Measurements from ENCODE around the gene ZDHHC16.
"Not testable (repeated sequence)": the region's sequence is repeated elsewhere in the genome, so short reads cannot be mapped to it uniquely, and the experiment has no call there.

Gene ZDHHC16

DNA sequence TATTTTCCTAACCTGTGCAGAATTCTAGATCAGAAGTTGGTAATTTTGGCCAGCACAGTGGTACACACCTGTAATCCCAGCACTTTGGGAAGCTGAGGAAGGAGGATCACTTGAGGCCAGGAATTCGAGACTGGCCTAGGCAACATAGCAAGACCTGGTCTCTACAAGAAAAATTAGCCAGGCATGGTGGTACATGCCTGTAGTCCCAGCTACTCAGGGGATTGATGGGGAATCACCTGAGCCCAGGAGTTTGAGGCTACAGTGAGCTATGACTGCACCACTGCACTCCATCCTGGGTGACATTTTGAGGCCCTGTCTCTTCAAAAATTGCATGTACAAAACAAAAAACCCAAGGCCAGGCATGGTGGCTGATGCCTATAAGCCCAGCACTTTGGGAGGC is 11.4 kb upstream of the ZDHHC16 start:
- DNase-seq (ENCODE audit: low read depth in 2 of 2) = no peak

DNA sequence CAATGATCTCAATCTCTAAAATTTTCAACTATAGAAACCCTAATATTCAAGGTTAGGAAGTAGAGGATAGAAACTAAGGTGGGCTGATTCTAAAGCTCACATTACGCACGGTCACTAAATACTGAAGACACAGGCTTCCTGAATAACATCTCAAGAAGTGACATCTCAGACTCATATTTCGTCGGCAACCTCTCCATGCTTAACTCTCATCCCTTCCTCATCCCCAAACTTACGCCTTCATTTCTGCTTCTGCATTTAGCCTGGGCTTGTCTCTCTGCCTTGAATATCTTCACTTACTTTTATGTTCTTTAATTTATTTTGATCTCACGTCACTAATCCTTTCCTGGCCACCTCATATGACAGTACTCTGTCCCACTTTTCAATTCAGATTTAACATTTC is 10.8 kb upstream of the ZDHHC16 start:
- DNase-seq (ENCODE audit: low read depth in 2 of 2) = no peak

DNA sequence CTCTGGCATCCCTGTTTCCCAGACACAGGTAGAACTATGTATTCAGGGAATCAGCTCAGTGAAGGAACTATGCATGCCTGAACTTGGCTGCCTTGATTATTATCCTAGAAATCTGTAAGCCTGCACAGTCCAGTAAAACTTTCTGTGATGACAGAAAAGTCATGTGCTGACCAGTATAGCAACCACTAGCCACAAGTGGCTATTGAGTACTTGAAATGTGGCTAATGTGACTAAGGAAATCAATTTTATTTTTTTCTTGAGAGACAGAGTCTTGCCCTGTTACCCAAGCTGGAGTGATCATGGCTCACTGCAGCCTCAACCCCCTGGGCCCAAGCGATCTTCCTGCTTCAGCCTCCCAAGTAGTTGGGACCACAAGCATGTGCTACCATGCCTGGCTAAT is 3.7 kb upstream of the ZDHHC16 start:
- DNase-seq (ENCODE audit: low read depth in 2 of 2) = no peak

DNA sequence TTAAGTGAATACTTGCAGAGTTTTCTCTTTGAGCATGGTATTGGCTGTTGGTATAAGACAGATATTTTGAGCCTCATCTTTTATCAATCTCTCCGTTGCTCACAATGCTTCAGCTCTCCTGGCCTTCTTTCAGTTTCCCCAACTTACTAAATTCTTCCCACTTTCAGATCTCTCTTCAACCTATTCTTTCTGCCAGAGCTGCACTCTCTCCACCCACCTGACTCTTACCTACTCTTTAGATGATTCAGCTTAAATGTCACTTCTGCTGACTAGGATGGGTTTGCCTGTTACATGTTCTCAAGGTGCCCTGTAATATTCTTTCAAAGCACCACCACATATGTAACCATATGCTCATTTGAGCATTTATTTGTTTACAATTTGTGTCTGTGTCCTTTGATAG is 1.8 kb upstream of the ZDHHC16 start:
- no peak for DNase-seq (ENCODE audit: low read depth in 2 of 2)

DNA sequence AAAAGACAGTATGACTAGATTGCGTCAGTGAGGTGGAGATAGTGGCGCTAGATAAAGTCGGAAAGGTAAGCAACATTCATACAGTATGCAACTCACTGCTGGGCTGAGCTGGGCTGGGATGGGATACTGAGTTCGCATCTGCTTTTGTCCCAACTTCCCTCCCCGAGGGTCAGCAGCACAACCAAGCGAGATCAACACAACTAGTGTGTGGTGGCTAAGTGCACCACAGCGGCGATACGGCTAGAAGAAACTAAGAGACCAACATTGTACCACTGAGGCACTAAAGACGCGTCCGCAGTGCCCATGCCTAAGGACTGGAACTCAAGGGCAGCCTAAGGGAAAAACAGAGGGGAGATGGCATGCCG is 636 bp upstream of the ZDHHC16 start:
- no peak for DNase-seq (ENCODE audit: low read depth in 2 of 2)

DNA sequence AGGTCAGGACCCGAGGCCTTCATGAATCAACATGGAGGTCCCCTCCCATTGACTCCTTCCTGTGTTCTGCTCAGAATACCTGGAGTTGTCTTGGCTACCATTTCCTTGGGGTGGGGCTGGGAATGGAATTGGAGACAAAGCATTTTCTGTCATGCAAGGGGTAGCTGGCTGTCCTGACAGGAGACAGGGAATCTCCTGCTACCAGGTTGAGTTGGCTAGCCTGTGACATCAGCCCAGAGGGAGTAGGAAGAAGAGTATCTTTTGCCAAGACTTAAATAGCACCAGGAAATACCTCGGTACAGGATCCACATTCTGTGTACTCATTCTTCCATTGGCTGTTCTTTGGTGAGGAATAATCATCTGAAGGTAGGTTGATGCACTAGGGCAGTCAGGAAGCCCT is 4.9 kb downstream of the ZDHHC16 start:
- no peak for DNase-seq (ENCODE audit: low read depth in 2 of 2)

DNA sequence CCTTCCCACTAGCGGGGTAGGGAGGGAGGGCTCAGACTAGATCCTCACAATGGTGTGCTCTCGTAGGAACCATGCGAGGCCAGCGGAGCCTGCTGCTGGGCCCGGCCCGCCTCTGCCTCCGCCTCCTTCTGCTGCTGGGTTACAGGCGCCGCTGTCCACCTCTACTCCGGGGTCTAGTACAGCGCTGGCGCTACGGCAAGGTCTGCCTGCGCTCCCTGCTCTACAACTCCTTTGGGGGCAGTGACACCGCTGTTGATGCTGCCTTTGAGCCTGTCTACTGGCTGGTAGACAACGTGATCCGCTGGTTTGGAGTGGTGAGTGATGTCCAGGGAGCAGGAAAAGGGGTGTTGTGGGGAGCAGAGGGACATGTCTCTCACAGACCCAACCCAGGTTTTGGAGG is 5.6 kb downstream of the ZDHHC16 start:
- no peak for DNase-seq (ENCODE audit: low read depth in 2 of 2)

DNA sequence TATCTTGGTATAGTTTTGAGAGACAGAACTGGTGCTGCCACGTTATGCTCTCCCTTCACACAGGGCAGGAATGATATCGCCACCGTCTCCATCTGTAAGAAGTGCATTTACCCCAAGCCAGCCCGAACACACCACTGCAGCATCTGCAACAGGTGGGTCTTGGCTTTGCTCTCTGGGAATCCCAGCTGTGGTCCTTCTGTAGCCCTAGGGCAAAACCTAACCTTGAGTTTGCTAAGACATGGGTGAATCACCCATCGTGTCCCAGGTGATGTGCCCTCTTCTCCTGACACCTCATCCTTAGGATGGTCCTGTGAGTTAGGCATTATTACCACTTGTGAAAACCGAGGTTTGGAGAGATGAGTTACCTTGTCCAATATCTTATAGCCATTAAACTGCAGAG is 6.4 kb downstream of the ZDHHC16 start:
- no peak for DNase-seq (ENCODE audit: low read depth in 2 of 2)

DNA sequence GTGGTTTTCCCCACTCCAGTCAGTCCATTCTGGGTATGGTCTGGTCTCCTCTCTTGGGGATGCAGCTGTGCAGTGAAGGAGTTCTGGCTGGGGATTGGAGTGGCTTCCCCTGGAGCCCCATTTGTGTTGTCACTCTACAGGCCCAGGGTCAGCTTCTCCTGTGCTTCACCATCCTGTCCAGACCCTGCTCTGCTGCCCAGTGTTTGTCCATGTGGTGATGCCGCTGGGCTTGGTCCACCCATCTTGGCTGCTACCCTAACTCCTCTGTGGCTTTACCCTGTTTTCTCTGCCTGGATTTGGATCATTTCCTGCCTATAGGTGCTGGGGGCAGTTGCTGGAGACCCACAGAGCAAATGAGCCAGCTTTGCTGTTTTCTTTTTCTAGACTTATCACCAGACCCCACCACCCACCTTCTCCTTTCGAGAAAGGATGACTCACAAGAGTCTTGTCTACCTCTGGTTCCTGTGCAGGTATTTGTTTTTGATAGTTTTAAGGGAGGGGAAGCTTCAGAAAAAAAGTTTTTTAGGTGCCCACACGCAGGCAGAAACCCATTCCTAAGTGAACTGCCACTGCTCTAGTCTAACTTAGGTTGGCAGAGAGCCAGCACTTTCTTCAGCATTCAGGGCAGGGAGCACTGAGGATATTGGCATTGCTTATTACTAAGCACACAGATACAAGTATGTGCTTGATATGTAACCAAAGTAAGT is 8.5 kb downstream of the ZDHHC16 start:
- DNase-seq (ENCODE audit: low read depth in 2 of 2) = no peak

DNA sequence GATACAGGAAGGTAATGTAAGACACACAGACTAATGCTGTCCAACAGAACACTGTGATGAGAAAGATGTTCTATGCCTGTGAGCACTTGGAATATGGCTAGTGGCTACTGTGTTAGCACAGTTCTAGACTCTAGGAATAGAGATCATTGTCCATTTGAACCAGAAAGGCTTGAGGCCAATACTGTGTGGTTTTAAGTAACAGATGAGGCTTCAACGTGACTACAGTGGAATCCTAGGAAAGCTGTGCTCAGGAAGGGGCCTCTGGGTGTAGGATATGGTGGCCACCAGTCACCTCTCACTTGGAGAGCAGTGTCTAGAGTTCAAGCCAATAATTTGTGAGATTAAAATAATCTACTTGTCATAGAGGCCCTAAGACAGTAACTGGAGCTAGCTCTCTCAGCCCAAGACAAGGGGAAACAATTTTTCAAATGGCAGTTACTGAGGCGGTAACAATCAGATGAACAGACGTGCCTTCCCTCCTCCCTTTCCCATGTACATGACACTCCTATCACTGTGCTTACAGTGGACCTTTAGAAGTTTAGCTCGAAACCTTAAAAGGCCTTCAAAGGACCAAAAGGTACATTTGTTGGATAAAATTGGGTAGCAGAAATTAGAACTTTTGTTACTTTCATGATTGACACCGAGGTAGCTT is 10.2 kb downstream of the ZDHHC16 start:
- DNase-seq (ENCODE audit: low read depth in 2 of 2) = no peak

DNA sequence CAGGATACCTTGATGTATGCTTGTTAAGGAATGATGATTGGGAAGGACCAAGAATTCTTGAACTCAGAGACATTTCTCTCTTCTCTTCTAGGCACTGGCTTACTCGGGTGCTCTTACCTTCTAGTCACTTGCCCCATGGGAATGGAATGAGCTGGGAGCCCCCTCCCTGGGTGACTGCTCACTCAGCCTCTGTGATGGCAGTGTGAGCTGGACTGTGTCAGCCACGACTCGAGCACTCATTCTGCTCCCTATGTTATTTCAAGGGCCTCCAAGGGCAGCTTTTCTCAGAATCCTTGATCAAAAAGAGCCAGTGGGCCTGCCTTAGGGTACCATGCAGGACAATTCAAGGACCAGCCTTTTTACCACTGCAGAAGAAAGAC is 10.7 kb downstream of the ZDHHC16 start:
- DNase-seq (ENCODE audit: low read depth in 2 of 2) = no peak

DNA sequence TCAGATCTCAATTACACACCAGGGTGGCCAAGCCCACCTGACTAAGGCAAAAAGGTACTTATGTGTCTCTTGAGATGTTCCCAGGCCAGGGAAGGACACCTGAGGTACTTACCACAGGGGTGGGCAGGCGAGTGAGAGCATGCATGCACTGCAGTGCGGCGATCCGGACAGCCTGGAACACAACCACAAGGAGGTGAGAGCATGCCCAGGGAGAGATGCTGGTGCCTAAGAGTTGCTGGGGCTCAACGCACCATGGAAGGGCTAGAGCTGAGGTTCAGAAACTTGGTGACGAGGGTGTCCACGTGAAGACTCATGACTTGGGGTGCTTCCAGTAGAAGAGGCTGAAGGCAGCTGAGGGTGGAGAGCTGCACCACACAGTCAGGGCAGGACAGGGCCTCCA is 13.1 kb downstream of the ZDHHC16 start:
- DNase-seq (ENCODE audit: low read depth in 2 of 2) = no peak

DNA sequence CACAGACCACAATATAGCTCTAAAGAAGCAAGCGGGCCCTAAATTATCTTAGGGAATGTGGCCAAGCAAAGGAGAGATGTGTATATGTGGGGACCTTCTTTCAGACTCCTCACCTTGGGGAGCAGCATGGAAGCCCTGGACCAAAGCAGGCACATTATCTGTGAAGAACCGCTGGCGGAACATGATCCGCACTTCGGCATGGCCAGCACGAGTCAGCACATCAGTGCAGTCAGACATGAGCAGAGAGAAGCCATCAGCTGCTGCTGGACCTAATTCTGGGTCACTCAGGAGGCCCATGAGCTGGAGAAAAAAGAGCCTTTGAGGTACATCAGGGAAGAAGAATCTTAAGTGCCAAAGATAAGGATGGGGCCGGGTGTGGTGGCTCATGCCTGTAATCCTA is 14.0 kb downstream of the ZDHHC16 start:
- no peak for DNase-seq (ENCODE audit: low read depth in 2 of 2)

DNA sequence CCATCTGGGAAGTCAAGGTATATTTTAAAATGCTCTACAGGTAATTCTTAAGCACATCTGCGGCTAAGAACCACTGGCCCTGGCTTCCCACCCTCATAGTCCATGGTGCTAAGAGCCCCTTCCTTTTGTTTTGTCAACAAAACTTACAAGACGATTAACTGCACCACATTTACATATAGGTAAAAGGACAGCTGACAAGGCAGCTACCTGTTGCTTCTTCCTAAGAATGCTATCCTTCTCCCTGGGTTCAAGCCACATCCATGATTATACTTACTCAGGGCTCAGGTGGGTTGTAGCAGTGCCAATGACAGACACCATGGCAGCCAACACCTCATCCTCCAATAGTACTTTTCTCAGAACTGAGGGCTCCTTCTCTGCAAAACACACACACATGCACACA is 16.3 kb downstream of the ZDHHC16 start:
- no peak for DNase-seq (ENCODE audit: low read depth in 2 of 2)

DNA sequence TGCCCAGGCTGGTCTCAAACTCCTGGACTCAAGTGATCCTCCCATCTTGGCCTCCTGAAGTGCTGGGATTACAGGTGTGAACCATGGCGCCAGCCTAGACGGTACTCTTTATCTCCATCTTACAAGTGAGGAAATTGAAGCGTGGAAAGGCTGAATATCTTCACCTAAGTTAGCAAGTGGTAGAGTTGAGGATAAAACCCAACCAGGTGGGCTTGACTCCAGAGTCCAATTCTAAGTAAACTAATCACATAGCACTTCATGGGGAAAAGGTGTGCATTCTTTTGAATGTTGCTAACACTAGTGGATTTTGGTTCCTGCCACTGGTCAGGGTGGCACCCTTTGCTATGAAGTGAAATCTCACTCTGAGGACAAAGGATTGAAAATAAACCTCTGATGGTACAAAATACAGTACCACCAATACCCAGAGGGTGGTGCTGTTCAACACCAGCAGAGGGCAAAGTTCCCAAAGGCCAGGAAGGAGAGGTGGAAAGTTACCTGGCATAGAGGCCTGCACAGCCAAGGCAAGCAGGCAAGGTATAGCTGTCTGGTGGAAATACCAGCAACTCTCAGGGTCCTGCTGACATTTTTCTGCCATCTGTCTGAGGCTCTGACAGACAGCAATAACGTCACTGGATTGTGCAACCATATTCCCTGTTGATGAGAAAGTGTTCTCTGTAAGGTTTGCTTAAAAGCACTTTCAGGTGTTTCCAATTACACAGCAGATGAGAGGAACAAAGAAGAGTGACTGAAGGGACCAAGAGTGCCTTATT is 17.6 kb downstream of the ZDHHC16 start:
- DNase-seq (ENCODE audit: low read depth in 2 of 2) = no peak

DNA sequence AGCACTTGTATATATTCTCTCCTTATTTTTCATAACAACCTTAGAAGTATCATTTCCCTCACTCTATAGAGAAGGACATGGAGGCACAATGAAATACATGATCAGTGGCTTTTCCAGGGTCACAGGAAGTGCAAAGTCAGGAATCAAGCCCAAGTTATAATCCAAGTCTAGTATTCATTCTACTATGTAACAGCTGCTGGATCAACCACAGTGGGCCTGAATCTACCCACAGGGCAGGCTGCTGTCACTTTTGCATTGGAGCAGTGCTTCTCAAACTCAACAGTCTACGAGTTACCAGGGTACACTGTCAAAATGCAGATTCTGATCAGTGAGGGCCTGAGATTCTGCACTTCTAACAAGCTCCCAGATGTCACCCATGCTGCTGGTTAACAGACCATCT is 18.3 kb downstream of the ZDHHC16 start:
- DNase-seq (ENCODE audit: low read depth in 2 of 2) = no peak

DNA sequence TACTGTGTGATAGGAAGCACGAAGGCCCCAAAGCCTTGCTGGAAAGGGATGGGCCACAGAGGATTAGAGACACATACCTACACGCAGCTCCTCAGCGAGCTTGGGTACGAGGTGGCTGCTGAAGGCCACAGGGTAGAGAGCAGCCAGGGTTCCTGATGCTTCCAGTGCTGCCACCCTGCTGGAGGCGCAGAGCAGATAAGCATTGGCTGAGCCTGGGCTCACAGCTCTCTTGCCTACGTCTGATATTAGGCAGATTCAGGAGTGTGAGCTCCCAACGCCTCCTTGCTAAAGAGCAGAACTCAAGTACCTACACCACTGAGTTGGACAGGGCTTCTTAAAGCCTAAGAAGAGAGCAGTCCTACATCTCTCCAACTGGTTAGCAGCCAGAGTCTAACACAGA is 20.0 kb downstream of the ZDHHC16 start:
- no peak for DNase-seq (ENCODE audit: low read depth in 2 of 2)

DNA sequence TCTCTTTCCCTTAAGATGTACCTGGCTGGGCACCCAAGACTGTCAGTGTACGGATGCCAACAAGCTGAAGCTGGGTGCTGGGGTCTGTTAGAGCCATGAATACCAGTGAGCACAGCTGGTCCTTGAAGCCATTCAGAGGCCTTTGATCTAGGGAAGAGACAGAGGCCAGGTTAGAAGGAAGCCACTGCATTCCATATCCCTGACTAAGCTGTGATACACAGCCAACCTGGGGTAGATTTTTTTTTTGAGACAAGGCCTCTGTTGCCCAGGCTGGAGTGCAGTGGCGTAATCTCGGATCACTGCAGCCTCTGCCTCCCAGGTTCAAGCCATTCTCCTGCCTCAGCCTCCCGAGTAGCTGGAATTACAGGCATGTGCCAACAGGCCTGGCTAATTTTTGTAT is 20.8 kb downstream of the ZDHHC16 start:
- no peak for DNase-seq (ENCODE audit: low read depth in 2 of 2)

DNA sequence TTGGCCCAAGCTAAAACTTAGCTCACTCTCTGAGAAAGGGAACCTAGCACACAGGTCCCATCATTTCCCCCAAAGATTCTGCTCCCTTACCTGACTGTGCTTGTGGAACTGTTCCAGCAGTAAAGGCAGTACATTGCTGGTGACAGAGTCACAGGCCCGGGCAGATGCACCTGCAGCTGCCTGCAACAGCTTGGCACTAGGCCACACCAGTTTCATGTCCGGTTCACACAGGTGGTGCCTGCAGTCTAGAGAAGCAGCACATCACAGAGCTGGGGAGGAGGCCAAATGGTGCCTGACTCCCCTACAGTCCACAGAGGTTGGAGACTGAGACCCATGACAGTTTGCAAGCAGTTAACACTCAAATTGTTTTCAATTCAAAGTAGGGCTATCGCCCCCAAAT is 22.2 kb downstream of the ZDHHC16 start:
- DNase-seq (ENCODE audit: low read depth in 2 of 2) = no peak

DNA sequence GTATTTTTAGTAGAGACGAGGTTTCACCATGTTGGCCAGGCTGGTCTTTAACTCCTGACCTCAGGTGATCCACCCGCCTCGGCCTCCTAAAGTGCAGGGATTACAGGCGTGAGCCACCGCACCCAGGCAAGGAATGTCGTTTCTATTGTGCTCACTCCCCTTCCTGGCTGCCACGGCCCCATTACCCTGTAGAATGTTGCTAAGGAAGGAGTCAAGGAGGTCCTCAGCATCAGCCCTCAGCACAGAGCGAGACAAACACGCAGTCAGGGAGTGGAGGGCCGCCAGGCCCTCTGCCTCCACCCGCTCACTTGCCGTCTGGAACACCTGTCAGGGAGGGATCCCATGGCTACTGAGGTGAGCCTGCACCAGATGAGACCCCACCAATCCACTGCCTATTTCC is 22.8 kb downstream of the ZDHHC16 start:
- DNase-seq (ENCODE audit: low read depth in 2 of 2) = not testable (repeated sequence)

DNA sequence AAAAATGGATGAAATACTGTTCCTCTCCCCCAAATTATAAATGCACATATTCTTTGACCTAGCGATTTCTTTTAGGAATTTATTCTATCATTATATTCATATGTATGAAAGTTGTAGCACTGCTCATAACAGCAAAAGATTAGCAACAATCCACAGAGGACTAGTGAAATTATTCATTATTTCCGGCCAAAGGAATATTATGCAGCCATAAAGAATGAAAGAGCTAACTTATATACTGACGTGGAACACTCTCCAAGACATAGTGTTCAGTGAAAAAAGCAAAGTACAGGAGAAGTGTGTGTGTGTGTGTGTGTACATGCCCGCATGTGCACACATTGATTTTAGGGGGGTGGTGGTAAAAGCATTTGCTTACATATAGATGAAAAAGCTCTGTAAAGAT is 28.9 kb downstream of the ZDHHC16 start:
- DNase-seq (ENCODE audit: low read depth in 2 of 2) = no peak

DNA sequence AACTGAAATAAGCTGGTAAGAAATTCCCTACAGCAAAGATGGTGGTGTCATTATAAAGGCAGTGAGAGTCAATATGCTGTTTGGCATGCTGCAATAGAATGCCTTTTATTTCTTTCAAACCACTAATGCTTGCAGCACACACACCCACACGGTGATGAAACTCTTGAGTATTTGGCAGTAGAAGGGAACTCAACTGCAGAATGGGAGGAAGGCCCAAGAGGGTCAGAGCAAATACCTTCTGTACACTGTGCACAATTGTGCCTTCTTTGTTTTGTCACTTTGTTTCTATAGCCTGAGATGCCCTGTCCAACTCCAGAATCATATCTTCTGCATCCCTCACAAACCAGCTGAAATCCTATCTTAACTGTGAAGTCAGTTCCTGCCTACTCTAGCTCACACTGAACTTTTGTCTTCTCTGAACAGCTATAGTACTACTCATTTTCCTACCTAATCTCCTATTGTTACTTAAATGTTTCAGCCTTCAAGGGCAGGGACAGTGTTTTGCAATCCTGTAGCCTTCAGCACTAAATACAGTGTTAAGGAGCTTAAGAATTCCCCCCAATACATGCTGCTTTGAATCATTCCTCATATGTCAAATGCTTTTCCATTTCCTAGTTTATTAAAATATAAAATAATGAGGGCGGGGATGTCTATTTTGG is 30.1 kb downstream of the ZDHHC16 start:
- DNase-seq (ENCODE audit: low read depth in 2 of 2) = no peak

DNA sequence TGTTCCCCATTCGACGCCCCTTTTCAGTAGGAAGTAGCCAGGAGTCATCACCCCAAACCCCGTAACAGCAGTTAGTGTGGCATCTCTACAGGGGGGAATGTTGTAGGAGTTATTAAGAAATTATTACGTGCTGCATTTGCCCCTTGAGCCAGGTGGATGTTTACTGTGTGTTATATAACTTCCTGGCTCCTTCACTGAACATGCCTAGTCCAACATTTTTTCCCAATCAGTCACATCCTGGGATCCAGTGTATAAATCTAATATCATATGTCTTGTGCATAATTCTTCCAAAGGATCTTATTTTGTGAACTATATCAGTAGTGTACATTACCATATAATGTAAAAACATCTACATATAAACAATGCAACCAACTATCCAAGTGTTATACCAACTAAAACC is 33.4 kb downstream of the ZDHHC16 start:
- not testable (repeated sequence) for DNase-seq (ENCODE audit: low read depth in 2 of 2)
